ENCODE data around the gene CDKN1C.
"Not testable (repeated sequence)": the region's sequence is repeated elsewhere in the genome, so short reads cannot be mapped to it uniquely, and the experiment has no call there.

Gene CDKN1C

DNA sequence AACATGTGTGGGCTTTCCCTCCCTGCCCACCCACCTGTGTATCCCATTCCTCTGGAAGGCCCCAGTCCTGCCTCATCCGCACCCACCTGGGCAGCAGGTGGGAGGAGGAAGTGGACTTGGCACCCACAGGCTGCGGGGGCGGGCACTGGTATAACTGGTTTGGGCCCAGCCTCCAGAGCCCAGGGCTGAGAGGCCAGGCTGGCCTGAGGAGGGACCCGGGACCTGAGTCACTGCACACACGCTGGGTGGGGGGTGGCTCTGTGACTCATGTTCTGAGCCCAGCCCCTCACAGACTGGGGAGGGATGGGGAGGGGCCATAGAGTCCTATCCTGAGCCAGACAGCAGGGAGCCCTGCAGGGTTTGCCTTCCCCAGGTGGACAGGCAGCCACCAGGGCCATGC, 26.9 kb upstream of the CDKN1C start:
- no peak overlapping the region for H3K4me3 ChIP-seq (ENCODE audit: low read depth, low read length)
- DNase-seq (ENCODE audit: low read depth), result no peak
- TF ChIP-seq, protein P1, sequence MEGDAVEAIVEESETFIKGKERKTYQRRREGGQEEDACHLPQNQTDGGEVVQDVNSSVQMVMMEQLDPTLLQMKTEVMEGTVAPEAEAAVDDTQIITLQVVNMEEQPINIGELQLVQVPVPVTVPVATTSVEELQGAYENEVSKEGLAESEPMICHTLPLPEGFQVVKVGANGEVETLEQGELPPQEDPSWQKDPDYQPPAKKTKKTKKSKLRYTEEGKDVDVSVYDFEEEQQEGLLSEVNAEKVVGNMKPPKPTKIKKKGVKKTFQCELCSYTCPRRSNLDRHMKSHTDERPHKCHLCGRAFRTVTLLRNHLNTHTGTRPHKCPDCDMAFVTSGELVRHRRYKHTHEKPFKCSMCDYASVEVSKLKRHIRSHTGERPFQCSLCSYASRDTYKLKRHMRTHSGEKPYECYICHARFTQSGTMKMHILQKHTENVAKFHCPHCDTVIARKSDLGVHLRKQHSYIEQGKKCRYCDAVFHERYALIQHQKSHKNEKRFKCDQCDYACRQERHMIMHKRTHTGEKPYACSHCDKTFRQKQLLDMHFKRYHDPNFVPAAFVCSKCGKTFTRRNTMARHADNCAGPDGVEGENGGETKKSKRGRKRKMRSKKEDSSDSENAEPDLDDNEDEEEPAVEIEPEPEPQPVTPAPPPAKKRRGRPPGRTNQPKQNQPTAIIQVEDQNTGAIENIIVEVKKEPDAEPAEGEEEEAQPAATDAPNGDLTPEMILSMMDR (IDR thresholded peaks at IDR 0.05; ENCODE audit: insufficient read depth, low read depth, low read length, missing control alignments), result no peak

DNA sequence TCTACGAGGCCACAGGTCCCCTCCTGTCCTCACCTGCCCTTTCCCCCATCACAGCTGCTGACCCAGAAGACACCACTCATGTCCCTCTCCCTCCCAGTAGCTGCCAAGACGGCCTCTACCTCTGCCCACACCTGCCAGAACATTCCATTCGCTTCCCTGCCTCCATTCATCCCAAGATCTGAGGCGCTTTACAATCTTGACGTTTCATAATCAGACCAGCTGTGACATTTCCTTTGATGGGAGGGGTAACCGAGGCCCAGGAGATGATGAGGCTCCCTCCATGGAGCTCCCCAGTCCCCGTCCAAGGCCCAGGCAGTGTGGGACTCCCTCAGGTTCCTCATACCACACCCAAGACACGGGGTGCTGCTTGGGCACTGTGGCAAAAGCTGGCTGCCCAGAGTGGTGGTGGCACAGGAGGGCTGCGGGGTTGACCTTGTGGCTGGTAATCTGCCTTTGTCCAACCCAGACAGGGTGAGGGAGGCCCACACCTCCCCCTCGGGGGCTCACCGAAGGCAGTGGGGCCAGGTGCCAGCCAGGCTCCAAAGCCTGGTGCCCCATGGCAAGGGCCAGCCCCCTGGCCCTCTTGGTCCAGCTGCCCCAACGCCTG, 26.3 kb upstream of the CDKN1C start:
- TF ChIP-seq, protein P1 (IDR thresholded peaks at IDR 0.05; ENCODE audit: insufficient read depth, low read depth, low read length, missing control alignments), result no peak
- H3K4me3 ChIP-seq (ENCODE audit: low read depth, low read length), result no peak overlapping the region
- DNase-seq (ENCODE audit: low read depth), result no peak

DNA sequence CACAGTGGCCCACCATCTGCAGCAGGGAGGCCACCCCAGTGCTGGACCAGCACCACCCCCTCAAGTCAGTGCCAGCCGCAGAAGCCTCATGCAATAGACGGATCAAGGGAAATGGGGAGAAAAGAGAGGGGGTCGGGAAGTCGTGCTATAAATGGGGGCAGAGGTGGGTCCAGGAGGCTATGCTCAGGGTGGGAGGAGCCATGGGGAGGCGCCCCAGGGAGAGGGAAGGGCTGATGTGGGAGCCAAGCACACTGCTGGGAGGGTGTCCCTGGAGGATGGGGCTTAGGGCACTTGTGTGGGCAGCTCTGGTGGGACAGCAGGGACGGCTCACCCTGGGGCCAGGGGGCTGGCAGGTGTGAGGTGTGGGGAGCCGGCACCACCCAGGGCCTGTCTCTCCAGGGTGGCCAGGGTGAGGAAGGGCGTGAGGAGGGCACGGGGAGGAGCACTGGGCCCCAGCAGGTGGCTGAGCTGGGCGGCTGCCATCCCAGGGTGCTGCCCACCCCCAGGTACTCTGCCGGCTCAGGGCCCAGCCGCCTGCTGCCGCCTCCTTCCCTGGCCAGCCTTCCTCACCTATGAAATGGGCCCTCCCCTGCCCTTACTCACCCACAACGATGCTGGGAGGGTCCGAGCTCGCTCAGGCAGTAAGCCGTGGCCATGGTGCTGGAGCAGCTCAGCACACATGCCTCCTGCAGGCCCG, 25.7 kb upstream of the CDKN1C start:
- TF ChIP-seq, protein P1 (IDR thresholded peaks at IDR 0.05; ENCODE audit: insufficient read depth, low read depth, low read length, missing control alignments), result no peak
- H3K4me3 ChIP-seq (ENCODE audit: low read depth, low read length), result no peak overlapping the region
- DNase-seq (ENCODE audit: low read depth), result no peak

DNA sequence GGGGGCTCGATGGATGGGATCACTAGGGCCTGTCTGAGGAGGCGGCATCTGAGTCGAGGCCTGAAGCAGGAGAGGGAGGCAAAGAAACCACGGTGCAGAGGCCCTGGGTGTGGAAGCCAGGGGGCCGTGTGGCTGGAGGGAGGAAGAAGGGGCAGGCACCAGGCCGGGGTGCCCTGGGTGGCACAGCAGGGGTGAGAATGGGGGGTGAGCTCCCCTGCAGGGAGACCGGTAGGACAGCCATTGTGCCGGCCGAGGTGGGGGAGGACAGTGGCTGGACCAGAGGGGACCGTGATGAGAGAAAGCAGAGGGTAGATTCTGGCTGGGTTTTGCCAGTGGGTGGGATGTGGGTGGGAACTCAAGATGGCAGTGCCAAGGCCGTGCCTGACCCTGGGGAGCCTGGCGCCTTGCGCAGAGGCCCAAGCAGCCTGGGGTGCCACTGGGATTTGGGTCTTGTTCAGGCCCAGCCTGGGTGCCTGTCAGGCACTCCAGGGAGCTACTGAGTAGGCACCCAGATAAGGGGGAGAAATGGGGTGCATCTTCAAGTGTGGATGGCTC, 24.9 kb upstream of the CDKN1C start:
- H3K4me3 ChIP-seq (ENCODE audit: low read depth, low read length), result no peak overlapping the region
- no peak for DNase-seq (ENCODE audit: low read depth)
- TF ChIP-seq, protein P1 (IDR thresholded peaks at IDR 0.05; ENCODE audit: insufficient read depth, low read depth, low read length, missing control alignments), result no peak

DNA sequence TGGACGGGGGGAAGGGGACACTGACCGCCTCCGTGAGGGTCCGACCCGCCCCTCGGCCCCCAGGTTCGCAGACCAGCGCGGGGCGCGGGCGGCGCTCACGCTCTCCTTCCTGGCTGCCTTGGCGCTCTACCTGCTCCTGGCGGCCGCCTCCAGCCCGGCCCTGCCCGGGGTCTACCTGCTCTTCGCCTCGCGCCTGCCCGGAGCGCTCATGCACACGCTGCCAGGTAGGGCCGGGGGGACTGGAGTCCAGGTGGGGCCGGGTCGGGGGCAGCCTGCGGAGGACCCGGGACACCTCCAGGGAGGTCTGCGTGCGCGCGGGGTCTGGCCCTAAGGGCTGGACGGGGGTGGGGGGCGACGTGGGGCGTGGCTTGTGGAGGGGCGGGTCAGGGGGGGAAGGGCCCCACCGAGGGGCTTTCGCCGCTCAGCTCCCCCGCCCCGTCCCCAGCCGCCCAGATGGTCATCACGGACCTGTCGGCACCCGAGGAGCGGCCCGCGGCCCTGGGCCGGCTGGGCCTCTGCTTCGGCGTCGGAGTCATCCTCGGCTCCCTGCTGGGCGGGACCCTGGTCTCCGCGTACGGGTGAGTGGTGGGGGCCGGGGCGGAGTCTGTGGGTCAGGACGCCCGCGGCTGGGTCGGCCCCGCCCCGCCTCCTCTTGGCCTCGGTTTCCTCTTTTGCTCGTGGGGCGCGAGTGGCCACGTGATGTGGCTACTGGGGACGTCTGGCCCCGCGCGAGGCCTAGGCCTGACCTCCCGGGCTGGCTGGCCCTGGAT, 23.7 kb upstream of the CDKN1C start:
- H3K4me3 ChIP-seq (ENCODE audit: low read depth, low read length), result no peak overlapping the region
- TF ChIP-seq, protein P1 (IDR thresholded peaks at IDR 0.05; ENCODE audit: insufficient read depth, low read depth, low read length, missing control alignments), result no peak
- no peak for DNase-seq (ENCODE audit: low read depth)

DNA sequence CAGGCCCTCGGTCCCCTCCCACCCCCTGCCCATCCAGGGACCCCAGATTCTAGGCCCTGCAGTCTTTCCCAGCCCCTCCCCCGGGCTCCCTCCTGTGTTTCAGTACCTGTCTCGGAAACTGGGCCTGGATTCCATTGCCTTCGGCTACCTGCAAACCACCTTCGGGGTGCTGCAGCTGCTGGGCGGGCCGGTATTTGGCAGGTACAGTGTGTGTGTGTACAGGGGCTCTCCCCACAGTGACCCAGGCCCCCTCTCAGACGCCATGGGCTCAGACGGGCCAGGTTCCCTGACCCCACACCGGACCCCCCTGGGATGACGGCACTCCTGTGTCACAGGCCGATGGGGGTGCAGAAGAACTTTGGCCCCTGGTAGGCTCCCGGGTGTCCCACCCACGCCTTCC, 22.6 kb upstream of the CDKN1C start:
- H3K4me3 ChIP-seq (ENCODE audit: low read depth, low read length), result no peak overlapping the region
- TF ChIP-seq, protein P1 (IDR thresholded peaks at IDR 0.05; ENCODE audit: insufficient read depth, low read depth, low read length, missing control alignments), result no peak
- DNase-seq (ENCODE audit: low read depth), result no peak

DNA sequence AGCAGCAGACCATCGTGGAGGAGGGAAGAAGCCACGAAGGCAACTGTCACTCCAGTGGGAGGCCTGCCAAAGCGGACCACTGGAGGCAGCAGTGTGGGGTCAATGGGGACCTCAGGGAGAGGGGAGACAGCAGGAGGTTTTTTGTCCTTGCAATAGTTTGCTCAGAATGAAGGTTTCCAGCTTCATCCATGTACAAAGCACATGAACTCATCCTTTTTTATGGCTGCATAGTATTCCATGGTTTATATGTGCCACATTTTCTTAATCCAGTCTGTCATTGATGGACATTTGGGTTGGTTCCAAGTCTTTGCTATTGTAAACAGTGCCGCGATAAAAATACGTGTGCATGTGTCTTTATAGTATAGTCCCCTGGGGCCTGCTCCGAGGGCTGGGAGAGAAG, 19.7 kb upstream of the CDKN1C start:
- DNase-seq (ENCODE audit: low read depth); H3K4me3 ChIP-seq (ENCODE audit: low read depth, low read length): not testable (repeated sequence)
